RPMI7951 (cell line): ENCODE measurements around the gene ATP2A3. TPM values are rescaled to one million over a fixed set of nuclear protein-coding genes. Genes with fewer than 3 reads are reported as not detected.
"Not testable (repeated sequence)": the region's sequence is repeated elsewhere in the genome, so short reads cannot be mapped to it uniquely, and the experiment has no call there.

ENCODE experiments used
- DNase-seq: peaks from one replicate; pipeline ENCODE4 v3.0.0-alpha.2; 2012; ENCODE audit warnings: low read depth
- total RNA-seq: library from RNA; depleted of rRNA; stranded (reverse); fragments of >200 nt; shearing (Covaris generic); gene quantifications from 2 replicates; pipeline ENCODE4 v1.2.3, GENCODE V29; 2014

The ATP2A3 gene
- total RNA-seq, 1 experiment from 2014 or later = 0.96 TPM

DNA sequence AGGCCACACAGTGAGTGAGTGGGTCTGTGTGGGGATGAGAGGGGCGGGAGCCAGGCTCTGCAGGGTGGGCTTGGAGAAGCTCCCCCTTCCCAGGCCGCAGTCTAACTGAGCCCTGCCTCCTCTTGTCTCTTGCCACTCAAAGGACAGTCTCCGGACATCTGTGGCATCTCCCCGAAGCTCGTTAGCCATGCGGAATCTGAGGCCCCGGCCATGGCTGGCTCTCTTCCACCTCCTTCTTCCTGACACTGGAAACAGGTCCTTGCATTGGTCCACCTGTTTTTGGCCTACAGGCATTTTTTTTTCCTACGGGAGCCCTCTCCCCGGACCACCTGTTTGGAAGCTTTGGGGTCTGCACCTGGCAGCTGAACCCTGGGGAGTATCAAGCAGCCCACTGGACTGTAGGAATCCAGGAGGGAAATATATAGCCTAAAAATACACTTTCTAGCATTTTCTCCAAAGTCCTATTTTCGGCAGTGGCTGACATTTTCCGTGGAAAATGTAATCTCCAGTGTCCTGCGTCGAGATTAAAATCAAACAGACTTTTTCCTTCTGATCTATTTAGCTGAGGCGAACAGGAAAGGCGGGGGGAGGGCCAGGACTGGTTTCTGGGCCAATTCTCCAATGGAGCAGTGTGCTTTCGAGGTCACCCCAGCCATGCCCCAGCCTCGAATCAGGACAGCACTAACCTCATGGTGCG lies 9.1 kb downstream of the ATP2A3 start:
- no peak for DNase-seq

DNA sequence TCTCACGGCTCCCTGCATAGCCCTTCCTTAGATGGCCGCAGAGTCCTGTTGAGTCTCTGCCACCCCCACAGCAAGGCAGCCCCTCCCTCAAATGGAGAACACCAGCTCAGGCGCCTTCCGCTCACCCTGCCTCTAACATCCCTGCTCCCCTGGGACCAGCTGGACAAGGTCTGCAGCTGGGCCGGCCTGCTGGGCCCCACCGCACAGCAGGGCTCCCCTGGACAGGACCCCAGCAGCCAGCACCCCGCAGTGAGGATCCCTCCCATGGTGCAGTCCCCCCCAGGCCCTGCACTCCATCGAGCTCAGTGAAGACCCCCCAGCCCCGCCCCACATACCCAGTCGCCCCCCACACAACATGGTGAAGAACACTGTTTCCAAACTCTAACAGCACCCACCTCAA lies 10.2 kb downstream of the ATP2A3 start:
- DNase-seq = no peak

DNA sequence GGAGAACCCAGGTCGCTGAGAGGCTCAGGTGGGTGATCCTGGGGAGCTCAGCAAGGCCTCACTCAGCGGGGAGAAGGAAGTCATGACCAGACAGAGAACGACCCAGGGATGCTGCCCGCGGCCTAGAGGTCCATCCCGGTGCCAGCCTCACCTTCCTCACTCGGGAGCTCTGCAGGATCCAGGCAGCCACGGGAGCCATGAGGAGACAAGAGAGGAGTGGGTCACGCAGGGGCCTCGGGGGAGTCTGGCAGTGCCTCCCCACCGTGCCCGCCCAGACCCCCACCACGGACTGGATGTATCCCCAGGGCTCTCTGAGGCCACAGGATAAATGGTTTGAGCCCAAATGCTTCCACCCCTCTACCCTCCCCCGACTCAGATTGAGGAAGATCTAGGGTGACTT lies 10.7 kb downstream of the ATP2A3 start:
- DNase-seq = no peak

DNA sequence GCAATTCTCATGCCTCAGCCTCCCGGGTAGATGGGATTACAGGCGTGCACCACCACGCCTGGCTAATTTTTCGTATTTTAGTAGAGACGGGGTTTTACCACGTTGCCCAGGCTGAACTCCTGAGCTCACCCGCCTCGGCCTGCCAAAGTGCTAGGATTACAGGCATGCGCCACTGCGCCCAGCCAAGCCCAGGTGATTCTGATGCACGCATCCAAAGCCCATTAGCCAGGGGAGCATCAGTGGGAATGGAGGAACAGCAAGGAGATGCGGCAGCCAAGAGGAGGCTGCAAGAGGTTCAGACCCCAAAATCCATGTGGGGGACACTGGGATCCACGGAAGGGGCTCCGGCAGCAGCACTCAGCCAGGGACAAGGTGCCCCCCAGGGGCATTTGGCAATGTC lies 12.1 kb downstream of the ATP2A3 start:
- DNase-seq = no peak

DNA sequence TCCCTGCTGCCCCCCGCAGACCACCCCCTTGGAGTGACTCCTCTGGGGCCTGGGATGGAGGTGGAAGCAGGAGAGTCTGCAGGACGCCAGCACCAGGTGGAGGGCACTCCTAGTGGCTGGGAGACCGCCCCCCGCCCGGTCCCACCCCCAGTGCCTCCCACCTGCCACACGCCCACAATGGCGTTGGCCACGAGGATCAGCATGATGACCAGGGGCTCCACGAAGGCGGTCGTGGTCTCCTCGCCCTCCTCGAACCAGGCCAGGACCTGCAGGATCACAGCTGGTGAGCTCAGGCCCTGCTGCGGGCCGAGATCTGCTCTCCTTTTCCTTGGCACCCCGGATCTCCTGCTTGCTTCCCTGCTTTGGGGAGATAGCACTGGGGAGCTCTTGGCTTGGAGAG lies 12.8 kb downstream of the ATP2A3 start:
- no peak for DNase-seq

DNA sequence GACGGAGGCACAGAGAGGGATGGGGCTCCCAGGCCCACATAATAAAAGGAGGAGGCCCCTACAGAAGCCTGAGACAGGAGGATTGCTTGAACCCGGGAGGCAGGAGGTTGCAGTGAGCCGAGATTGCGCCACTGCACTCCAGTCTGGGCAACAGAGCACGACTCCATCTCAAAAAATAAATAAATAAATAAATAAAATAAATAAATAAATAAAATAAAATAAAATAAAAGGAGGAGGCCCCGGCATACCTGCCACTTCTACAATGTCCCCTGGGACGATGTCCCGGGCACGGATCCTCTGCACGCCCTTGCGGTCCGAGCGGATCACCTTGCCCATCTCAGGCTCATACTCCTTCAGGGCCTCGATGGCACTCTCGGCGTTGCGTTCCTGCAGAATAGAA lies 13.2 kb downstream of the ATP2A3 start:
- DNase-seq = no peak

DNA sequence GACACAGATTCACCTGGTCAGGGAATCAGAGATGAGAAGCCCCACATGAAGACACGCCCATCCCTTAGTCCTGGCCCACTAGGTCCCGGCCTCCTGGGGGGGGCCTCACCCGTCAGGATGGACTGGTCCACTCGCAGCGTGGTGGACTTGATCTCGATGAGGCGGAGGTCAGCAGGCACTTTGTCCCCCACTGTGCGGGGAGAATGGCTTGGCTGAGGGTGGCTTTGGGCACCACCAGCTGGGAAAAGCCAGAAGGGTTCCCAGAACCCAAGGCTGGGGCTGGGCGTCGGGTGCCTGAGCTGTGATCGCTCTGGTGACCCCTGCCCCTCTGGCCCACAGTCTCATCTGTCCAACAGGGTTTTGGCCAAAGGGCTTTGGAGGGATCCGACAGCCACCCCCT lies 13.7 kb downstream of the ATP2A3 start:
- DNase-seq = no peak

DNA sequence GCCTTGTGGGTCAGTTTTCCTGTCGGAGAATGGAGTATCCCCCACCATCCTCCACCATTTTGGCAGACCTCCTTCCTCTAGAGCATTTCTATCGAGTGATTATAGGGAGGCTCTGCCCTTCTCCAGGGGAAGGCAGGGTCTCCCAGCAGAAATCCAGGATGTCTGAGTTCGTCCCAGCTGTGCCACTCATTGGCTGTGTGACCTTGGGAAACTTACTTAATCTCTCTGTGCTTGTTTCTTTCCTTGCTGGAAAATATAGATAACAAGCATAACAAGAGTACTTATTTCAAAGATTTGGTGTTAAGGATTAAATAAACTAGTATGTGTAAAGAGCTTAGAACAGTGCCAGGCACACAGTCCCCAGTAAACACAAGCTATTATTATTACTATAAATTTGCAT lies 14.8 kb downstream of the ATP2A3 start:
- no peak for DNase-seq

DNA sequence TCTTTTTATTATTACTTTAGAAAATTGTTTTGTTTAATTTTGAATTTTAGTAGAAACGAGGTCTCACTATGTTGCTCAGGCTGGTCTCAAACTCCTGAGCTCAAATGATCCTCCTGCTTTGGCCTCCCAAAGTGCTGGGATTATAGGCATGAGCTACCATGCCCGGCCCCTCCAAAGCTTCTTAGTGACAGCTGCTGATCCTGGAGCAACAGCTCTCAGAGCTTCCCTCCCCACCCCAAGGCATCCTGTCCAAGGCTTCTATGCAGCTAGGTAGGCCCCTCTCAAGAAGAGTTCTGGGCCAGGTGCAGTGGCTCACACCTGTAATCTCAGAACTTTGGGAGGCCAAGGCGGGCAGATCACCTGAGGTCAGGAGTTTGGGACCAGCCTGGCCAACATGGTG lies 15.7 kb downstream of the ATP2A3 start:
- DNase-seq = not testable (repeated sequence)

DNA sequence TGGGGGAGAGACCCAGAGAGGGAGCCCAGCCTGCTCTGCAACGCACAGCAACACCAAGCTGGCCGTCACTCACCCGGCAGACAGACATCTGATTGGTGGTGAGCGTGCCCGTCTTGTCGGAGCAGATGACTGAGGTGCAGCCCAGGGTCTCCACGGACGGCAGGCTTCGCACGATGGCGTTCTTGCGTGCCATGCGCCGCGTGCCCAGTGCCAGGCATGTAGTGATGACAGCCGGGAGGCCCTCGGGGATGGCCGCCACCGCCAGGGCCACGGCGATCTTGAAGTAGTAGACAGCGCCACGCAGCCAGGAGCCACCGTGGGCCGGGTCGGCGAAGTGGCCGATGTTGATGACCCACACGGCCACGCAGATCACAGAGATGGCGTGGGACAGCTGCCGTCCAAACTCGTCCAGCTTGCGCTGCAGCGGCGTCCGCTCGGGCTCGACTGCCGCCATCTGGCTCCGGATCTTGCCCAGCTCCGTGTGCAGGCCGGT lies 16.9 kb downstream of the ATP2A3 start:
- DNase-seq = no peak

DNA sequence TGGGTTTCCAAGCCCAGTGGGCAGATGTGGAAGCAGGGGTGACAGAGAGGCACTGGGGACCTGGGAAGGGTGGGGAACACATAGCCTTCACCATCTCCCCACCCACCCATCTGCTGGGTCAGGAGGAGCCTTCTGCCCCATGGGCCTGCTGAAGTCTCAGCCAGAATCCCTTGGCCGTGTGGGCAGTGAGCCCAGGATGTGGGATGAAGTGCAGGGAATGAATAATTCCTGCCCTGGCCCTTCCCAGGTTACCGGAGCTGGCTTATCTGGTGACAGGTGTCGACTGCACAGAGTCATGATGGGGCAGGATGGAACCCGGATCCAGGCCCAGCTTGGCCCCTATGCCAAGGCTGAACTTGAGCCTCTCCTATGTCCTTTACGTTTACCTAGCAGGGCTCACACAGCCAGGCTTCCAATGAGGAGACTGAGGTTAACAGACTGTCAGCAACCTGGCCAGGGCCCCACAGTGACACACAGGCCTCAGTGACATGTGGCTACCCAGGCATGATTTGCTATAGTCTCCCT lies 17.5 kb downstream of the ATP2A3 start:
- DNase-seq = no peak

DNA sequence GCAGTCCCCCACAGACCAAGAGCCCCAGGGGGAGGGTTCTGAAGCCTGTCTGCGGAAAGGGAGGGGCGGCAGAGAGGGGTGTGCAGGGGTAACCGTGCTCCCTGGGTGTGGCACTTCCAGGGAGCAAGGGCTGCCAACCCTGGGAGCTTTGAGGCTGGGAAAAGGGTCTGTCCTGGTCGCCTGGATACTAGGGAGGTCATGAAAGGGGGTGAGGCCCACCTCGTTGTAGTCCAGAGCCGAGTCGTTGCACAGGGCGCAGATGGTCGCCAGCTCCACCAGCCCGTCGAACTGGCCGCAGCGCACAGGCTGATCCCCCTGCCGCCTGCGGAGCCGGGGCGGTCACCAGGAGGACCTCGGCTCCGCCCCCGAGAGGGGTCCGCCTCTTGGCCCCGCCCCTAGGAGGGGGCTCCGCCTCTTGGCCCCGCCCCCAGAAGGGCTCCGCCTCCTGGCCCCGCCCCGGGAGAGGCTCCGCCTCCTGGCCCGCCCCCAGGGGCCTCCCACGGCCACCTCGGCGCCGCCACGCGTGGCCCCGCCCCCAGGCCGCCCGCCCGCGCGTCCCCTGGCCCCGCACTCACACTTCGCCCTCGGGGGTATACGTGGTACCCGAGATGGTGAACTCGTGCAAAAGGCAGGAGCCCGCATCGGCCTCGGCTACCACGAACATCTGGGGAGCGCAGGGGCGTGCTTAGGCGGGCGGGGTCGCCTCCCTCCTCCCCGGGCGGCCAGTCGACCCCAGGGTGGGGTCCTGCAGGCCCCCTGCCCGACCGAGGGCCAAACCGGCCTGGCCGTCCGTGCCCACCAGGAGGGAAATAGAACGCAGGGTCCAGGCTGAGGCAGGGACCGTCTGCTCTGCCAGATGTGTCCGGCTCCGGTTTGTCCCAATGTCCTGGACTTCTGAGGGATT lies 19.5 kb downstream of the ATP2A3 start:
- DNase-seq = peak; percentile 57

DNA sequence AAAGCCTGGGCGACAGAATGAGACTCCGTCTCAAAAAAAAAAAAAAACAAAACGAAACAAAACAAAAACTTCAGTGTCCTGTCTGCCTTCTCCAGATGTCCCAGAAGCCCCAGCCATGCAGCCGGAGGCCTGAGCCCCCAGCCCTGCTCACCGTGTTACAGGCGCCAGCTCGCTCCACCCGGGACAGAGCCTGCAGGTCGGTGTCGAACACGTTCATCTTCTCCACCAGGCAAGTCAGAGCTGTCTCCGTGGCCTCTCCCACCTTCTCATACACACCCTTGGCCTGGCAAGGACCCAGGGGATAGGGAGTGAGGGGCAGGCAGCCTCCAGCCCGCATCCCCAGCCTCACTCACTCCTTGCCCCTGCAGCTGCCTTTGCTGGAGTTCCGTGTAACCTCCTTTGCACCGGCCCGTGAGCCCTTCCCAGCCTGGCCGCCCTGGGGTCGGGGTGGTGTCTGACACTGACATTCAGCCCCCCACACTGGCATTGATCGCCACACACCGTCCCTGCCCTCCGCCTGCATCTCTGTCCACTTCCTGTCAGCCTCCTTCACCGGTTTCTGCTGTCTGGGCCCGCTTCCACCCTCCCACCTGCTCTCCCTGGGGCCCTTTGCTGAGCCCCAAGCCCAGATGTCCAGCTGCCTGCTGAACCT lies 20.9 kb downstream of the ATP2A3 start:
- DNase-seq = no peak

DNA sequence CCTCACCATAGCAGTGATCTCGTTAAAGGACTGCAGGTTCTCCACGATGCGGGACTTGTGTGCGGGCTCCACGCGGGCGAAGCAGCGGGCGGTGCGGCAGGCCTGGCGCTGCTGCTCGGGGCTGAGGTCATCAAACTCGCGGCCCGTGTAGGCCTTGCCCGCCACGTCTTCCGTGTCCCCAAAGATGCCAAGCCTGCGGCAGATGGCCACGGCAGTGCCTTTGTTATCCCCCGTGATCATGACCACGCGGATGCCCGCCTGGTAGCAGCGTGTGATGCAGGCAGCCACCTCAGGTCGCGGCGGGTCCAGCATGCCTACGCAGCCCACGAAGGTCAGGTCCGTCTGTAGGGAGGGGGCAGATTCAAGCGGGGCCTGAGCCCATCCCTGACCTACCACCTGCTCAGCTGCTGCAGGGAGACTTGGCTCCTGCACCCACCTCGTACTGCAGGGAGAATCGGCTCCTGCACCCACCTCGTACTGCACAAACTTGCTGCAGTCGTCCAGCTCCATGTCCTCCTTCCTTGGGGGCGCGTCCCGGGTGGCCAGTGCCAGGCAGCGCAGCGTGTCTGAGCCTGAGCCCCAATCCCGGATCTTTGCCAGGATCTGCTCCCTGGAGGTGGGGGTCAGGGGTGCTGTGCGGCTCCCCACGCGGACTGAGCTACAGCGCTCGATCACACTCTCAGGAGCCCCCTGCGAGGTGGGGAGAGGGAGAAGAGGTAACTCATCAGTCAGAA lies 23.1 kb downstream of the ATP2A3 start:
- no peak for DNase-seq

DNA sequence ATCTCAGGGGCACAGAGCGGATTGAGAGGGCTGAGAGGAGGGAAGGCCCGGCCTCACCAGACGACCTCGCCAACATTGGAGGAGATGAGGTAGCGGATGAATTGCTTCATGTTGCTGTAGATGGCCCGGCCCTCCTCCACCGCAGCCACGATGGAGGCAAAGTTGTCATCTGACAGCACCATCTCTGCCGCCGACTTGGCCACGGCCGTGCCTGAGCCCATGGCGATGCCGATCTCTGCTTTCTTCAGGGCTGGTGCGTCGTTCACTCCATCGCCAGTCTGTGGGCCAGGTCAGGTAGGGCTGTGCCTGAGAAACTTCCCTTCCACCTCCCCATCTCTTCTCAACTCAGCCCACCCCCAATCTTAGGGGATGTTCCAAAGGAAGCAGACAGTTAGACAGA lies 26.9 kb downstream of the ATP2A3 start:
- no peak for DNase-seq

DNA sequence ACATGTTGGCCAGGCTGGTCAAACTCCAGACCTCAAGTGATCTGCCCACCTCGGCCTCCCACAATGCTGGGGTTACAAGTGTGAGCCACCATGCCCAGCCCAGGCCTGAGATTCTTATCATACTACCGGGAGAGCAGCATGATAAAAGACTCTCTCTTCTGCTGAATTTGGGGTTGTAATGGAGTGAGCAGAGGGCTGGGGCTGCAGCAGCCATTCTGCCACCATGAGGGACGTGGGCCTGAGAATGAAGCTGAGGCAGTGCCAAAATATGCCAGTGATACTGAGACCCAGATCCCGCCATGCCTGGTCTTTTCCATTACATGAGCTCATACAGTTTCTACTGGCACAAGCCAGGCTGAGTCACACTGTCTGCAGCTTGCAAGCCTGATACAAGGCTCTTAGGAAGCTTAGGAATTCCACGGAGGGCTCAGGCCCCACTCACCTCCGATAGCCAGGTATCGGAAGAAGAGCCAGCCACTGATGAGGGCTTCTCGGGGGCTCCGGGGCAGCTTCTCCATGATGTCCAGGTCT lies 28.3 kb downstream of the ATP2A3 start:
- no peak for DNase-seq

DNA sequence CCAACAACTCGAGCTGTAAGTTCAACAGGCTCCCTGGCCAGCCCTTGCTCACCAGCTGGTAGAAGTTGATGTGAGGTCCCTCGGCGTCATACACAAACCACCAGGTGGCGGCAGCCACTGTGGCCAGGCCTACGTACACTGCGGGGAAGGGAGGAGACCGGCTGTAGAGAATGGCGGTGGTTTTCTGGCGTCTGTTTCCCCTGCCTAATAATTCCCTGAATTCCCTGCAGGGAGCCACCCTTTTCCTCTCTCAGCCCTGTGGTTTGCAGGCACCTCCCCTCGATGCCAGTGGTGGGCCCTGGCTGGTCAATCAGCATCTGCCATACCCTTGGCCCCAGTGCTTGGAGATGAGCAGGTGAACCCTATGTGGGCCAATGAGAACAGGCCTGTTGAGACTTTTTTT lies 29.1 kb downstream of the ATP2A3 start:
- DNase-seq = peak; percentile 53

DNA sequence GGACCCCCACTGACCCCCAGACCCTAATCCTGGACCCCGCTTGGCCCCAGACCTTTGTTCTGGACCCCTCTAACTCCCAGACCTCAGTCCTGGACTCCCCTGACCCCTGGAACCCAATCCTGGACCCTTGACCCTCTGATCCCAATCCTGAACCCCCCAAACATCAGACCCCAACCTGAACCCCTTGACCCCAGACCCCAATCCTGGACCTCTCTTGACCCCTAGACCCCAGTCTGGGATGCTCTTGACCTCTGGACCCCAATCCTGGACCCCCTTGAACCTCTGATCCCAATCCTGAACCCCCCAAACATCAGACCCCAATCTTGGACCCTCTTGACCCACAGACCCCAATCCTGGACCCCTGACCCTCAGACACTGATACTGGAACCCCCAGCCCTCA lies 34.5 kb downstream of the ATP2A3 start:
- no peak for DNase-seq

DNA sequence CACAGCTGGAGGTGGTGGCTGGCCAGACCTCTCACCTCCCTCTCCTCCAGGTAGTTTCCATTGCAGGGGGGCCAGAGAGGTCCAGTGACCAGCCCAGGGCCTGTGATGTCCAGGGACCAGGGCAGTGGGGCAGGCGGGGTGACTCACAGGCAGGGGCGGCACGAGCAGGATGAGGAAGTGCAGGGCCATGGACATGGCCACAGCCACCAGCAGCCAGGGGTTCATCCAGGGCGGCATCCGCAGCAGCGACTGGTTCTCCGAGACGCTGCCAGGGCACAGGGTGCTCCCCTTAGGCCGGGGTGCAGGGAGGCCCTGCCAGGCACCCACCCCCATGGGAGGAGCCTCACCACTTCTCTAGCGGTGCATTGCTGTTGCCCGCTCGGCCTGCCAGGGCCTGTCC lies 35.1 kb downstream of the ATP2A3 start:
- DNase-seq = no peak

DNA sequence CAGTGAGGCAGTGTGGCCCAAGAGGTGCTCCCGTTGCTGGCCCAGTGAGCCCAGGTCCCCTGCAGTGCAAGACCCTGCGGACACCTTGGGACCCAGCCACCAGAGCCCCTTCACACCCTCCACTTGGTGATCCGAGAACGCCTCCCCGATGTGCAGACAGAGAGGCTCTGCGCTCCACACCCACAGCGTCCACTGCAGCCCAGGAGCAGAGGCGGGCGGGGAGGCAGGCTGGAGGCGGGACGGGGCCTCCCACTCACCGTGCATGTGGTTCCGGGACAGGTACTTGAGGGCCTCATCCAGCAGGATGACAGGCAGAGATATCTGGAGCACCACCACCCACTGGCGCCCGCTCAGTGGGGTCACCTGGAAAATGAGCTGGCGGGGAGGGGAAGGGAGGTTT lies 35.8 kb downstream of the ATP2A3 start:
- DNase-seq = no peak

DNA sequence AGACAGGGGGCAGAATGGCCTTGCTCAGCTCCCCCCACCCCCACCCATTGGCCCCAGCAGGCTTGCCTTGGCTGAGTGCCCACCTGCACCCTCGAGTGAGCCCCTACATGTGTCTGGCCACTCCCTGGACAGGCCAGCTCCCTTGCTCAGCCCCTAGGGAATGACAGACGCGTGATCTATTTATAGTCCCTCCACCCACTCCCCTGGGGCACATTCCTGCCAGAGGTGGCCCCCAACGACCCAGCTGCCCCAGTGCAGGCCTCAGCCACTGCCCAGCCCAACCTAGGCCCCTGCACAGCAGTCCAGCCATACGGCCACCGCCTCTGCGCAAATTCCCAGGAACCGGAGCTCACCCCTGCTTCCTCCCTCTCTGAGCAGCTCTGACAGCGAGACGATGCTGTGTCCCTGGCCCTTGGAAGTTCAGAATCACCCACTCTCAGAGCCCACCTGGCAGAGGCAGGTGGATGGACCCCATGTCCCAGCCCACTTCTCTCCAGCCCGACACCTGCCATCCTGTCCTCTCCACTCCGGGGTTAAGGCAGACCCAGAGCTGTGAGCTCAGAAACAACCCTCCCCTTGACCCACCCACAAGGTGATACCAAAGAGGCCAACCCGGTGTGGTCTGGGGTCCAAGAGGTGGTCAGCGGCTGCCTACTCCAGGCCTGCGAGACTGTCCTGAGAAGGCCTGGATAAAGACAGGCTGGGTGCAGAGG lies 36.5 kb downstream of the ATP2A3 start:
- DNase-seq = no peak
